ACHN (cell line): ENCODE results near the gene EBI3.
A peak's percentile ranks its signal among the peaks of the same experiment; 100 is the strongest.
"Not testable (repeated sequence)": the region's sequence is repeated elsewhere in the genome, so short reads cannot be mapped to it uniquely, and the experiment has no call there.

ENCODE experiments used
- DNase-seq: peaks from one replicate; pipeline ENCODE4 v3.0.0-alpha.2; 2015
- in situ Hi-C: cut with HindIII; loops from 2 replicates; pipeline ENCODE4 v1.10.0; 2017; ENCODE audit warnings: low sequenced_read_pairs, low pct_ligation_motif_present, low pct_unique_long_range_greater_than_20kb

The EBI3 gene

DNA sequence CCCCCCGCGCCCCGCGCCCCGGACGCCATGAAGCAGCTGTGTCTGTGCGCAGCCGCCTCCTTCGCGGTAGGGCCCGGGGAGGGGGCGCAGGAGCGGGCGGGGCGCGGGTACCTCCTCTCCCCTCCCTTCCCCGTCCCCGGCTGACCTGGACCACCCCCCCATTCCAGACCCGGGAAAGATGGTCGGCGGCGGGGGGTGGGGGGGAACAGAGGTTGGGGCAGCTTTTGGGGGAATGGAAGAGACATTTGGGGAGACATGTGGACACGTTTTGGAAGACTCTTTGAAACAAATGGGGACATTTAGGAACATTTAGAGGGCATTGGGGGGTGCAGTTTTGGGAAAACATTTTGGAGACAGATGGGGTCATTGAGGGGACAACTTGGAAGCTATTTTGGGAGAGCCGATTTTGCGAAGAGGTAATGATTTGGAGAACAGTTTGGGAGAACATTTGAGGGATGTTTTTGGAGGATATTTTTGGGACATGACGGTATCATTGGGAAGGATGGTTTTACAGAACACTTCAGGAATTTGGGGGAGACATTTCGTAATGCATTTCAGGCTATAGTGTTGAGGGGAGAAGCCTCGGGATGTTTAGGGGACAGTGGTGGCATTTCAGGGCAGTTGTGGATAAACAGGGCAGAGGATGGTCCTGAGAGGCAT is 30.7 kb upstream of the EBI3 start:
- in situ Hi-C loops = no loop called here
- DNase-seq = no peak

DNA sequence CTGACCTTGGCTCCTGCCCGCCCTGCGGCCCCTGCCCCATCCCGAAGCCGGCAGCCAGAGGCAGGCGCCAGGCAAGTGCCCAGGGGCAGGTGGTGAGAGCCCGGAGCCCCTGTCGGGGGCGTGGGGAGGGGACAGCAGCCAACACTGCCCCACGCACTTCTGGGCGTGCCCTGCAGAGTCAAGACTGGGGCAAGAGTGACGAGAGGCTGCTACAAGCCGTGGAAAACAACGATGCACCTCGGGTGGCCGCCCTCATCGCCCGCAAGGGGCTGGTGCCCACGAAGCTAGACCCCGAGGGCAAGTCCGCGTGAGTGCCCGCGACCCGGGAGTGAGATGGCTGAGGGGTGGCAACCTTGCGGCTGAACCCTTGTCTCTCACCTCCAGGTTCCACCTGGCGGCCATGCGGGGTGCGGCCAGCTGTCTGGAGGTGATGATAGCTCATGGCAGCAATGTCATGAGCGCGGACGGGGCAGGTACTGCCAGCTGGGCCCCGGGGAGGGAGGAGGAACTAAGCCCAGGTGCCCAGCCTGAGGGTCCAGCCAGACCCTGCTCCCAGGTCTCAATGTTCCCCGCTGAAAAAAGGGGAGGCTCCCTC is 29.5 kb upstream of the EBI3 start:
- in situ Hi-C loops = no loop called here
- no peak for DNase-seq

DNA sequence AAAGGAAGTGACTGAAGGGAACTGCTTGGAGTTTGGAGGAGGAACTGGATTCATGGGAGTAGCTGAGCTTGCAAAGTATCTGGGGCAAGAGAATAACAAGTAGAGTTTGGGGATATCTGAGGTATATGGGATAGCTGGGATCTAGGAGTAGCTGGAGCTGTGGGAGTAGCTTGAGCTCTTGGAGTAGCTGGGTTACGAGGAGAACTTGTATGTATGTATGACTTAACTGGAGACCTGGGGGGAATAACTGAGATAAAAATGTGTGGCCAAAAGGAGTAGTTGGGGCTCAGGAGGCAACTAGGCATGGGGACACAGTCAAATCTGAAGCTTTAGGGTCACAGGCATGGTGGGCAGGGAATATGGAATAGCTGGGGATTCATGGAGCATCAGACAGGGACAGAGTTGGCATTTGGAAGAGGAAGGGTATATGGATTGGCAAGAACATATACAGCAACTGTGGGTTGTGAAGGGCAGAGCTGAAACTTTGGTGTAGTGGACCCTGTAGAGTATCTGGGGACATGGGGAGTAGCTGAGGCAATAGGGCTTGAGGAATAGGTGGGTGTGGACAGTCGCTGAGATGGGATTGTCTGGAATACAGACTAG is 28.3 kb upstream of the EBI3 start:
- in situ Hi-C loops = no loop called here
- no peak for DNase-seq

DNA sequence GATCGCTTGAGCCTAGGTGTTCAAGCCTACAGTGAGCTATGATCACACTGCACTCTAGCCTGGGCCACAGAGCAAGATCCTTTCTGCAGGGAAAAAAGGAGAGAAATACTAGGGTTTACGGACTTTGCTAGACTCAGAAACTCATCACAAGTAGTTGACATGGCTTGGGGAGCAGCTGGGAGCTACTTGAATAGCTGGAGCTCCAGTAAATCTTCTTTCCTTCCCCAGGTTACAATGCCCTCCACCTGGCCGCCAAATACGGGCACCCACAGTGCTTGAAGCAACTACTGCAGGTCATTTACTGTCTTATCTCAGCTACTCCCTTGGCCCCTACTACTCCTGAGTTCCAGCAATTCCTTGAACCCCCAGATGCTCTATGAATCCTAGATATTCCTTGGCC is 27.5 kb upstream of the EBI3 start:
- DNase-seq = no peak
- in situ Hi-C loops = no loop called here

DNA sequence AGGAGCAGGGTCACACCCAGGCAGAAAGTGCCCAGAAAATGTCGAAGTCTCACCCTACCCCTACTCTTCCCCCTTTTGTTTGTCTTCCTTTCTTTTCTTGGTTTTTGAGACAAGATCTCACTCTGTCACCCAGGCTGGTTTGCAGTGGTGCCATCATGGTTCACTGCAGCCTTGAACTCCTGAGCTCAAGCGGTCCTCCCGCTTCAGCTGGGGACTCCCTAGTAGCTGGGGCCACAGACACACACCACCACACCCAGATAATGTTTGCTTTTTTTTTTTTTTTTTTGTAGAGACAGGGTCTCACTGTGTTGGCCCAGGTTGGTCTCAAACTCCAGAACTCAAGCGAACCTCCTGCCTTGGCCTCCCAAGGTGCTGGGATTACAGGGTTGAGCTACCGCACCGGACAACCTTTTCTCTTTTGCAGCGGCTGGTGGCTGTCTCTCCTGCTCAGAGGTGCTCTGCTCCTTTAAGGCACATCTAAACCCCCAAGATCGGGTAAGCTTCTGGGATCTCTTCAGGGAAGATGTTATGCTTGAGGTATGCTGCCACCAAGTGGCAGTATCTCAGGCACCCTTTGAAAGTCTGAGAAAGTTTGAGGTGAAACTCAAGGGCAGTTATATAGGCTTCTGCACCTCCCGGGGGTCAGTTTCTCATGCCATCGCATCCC is 22.4 kb upstream of the EBI3 start:
- in situ Hi-C loops = no loop called here
- DNase-seq = peak; percentile 59

DNA sequence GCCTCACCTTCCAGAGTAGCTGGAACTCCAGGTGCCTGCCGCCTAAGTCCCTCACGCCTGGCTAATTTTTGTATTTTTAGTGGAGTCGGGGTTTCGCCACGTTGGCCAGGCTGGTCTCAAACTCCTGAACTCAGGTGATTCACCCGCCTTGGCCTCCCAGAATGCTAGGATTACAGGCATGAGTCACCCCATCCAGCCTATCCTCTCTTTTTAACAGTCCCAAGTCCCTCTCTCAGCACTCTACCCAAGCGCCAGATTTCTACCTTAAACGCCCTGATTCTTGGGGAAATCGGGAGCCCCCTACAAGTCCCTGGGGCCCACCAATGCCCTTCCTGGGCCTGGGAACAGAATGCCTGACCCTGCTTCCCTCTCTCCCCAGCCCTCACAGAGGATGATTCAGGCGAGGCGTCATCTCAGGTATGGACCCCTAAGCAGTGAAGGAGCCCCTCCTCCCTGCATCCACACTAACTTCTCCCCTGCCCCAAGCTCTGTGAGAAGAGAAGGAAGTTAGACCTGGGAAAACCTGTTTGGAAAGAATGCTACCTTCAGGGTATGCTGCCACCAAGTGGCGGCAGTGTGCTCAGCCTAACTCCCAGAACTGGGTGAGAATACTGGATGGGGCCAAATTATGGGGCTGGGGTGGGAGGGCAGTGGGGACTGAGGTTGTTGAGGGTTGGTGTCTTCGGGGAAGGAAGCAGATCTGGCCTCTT is 20.8 kb upstream of the EBI3 start:
- in situ Hi-C loops = no loop called here
- peak; percentile 63 for DNase-seq

DNA sequence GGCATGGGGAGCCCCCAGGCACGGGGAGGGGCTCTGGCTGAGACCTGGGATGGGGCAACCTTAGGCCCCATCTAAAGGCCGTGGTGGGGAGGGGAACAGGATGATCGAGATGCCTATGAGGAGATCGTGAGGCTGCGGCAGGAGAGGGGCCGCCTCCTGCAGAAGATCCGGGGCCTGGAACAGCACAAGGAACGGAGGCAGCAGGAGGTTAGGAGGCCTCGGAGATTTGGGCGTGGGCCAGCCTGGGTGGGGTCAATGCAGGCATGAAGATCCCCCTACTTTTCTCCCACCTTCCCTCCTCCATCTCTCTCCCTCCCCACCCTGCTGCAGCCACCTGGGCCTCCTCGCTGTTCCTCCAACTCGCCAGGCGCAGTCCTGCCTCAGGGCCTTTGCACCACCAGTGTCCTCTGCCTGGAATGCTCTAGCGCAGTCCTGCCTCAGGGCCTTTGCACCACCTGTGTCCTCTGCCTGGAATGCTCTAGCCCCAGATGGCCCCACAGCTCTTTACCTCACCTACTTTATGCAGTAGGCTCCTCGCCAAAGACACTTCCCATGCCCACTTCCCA is 19.1 kb upstream of the EBI3 start:
- in situ Hi-C loops = no loop called here

DNA sequence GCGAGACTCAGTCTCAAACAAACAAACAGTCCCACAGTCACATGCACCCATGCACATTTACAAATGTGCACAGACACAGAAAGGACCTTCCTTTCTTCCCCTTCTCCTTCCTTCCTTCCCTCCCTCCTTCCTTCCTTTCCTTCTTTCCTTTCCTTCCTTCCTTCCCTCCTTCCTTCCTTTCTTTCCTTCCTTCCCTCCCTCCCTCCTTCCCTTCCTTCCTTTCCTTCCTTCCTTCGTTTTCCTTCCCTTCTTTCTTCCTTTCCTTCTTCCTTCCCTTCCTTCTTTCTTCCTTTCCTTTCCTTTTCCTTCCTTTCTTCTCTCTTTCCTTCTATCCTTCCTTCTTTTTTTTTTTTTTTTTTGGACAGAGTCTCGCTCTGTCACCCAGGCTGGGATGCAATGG is 16.2 kb upstream of the EBI3 start:
- in situ Hi-C loops = no loop called here

More for the DNA sequence above, 19.1 kb upstream of the EBI3 start:
- DNase-seq = no peak

DNA sequence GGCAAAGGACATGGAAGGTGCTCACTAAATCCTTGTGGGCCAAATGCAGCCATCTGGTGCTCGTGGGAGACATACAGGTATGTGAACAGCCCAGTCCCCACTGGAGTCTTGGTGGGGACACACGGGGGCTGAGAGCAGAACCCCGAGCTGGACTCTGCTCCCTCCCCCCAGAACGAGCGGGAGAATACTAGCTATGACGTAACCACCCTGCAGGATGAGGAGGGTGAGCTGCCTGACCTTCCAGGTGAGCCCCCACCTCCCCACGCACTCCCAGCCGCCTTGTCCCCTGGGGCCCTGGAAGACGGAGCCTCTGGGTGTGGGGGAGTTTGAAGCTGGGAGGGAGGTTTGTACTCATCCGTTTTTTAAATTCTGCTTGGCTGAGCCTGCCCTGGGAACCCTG is 13.5 kb upstream of the EBI3 start:
- in situ Hi-C loops = no loop called here
- no peak for DNase-seq

More for the DNA sequence above, 16.2 kb upstream of the EBI3 start:
- DNase-seq = no peak

DNA sequence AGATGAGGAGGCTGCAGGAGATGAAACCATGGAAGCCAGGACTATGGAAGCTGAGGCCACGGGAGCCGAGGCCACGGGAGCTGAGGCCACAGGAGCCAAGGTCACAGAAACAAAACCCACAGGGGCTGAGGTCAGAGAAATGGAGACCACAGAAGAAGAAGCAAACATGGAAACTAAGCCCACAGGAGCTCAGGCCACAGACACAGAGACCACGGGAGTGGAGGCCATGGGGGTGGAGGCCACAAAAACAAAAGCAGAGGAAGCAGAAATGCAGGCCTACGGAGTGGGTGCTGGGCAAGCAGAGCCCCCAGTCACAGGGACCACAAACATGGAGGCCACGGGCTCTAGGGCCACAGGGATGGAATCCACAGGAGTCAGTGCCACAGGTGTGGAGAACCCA is 12.5 kb upstream of the EBI3 start:
- in situ Hi-C loops = no loop called here
- no peak for DNase-seq

DNA sequence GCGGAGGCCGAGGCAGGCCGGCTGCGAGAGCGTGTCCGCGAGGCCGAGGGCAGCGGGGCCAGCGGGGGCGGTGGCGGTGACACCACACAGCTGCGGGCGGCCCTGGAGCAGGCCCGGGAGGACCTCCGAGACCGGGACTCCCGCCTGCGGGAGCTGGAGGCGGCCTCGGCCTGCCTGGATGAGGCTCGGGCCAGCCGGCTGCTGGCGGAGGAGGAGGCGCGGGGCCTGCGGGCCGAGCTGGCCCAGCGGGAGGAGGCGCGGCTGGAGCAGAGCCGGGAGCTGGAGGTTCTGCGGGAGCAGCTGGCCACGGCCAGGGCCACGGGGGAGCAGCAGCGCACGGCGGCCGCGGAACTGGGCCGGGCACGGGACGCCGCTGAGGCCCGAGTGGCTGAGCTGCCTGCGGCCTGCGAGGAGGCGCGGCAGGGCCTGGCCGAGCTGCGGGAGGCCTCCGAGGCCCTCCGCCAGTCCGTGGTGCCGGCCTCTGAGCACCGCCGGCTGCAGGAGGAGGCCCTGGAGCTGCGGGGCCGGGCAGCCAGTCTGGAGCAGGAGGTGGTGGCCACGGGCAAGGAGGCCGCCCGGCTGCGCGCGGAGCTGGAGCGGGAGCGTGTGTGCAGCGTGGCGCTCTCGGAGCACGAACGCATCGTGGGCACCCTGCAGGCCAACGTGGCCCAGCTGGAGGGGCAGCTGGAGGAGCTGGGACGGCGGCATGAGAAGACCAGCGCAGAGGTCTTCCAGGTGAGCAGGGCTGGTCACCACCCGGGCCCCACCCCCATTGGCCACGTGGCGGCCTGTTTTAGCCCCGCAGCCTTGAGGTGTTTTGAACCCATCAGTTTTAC is 11.7 kb upstream of the EBI3 start:
- DNase-seq = no peak
- in situ Hi-C loops = no loop called here

DNA sequence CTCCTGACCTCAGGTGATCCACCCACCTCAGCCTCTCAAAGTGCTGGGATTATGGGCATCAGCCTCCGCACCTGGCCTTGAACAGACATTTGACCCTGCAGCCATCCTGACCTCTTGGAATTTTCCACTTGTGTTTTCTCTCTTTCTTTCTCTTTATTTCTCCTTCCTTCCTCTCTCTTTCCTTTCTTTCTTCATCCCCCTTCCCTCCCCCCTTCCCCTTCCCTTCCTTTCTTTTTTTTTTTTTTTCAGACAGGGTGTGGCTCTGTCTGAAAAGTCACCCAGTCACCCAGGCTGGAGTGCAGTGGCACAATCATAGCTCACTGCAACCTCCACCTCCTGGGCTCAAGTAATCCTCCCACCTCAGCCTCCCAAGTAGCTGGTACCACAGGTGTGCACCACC is 10.8 kb upstream of the EBI3 start:
- DNase-seq, in situ Hi-C loops: not testable (repeated sequence)

DNA sequence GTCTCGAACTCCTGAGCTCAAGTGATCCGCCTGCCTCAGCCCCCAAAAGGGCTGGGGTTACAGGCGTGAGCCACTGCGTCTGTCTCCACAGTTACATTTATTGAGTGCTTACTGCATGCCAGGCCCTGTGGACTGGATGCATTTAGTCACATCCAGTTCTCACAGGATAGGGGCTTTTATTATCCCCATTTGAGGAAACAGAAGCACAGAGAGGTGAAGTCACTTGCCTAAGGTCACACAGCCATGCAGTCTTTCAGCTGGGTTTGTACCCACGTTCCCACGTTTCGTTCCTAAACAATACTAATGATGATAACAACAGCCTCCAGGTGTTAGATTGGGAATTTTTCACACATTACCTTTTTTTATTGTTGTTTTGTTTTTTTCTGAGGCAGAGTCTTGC is 9.1 kb upstream of the EBI3 start:
- in situ Hi-C loops = no loop called here
- no peak for DNase-seq

DNA sequence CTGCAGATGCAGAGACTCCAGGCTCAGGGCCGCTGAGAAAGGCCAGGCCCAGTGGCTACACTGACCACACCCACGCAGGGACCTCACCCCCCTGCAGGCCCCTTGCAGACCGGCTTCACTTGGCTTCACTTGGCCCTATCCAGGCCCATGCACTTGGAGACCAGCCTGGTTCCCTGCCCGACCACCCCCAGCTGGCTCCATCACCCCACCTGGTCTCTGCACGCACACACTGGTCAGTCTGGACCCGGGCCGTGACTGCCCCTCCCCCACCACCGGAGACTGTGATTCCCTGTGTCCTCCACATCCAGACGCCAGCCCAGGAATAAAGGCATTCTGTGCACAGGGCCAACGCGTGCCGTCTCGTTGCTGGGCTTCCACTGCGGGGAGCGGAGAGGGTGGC is 4.9 kb upstream of the EBI3 start:
- no peak for DNase-seq
- in situ Hi-C loops = no loop called here

DNA sequence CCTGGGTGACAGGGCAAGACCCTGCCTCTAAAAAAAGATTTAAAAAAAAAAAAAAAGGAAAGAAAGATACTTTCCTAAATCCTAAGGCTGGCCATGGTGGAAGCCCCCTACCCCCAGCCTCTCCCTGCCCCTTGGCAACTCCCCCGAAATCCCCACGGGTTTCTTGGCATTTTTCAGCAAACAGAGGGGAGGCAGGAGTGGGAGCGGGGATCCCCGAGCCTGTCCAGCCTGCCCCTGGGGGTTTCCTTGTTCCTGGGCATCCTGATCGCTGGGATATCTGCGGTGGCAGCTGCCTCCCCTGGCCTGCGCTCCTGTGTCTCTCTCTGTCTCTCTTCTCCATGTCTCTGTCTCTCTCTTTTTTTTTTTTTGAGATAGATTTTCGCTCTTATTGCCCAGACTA is 3.4 kb upstream of the EBI3 start:
- DNase-seq = no peak
- in situ Hi-C loops = no loop called here

DNA sequence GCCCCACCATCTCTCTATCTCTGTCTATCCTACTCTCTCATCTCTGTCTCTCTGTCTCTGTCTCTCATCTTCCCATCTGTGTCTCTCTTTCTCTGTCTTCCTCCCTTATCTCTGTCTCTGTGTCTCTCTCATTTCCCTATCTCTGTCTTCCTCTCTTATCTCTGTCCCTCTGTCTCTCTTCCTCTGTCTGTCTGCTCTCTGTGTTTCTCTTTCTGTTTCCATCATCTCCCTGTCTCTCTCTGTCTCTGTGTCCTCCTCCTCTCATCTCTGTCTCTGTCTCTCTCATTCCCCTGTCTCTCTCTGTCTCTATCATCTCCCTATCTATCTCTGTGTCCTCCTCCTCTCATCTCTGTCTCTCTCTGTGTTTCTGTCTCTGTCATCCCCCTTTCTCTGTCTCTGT is 1.6 kb upstream of the EBI3 start:
- DNase-seq = no peak

DNA sequence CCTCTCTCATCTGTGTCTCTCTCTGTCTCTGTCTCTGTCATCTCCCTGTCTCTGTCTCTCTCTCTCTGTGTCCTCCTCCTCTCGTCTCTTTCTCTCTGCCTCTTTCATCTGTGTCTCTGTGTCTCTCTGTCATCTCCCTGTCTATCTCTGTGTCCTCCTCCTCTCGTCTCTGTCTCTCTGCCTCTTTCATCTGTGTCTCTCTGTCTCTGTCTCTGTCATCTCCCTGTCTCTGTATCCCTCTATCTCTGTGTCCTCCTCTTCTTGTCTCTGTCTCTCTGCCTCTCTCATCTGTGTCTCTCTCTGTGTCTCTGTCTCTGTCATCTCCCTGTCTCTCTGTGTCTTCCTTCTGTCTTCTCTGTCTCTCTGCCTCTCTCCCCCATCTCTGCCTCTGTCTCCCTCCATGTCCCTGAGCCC is 551 bp upstream of the EBI3 start:
- in situ Hi-C loops = no loop called here

More for the DNA sequence above, 1.6 kb upstream of the EBI3 start:
- in situ Hi-C loops = no loop called here

DNA sequence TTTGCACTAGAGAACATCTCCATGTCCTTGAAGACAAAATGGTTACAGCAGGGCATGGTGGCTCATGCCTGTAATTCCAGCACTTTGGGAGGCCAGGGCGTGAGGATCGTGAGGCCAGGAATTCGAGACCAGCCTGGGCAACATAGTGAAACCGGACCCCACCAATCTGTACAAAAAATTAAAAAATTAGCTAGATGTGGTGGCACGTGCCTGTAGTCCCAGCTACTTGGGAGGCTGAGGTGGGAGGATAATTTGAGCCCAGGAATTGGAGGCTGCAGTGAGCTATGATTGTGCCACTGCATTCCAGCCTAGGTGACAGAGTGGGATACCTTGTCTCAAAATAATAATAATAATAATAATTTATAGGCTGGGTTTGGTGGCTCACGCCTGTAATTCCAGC is 914 bp downstream of the EBI3 start:
- in situ Hi-C loops, DNase-seq: not testable (repeated sequence)

More for the DNA sequence above, 551 bp upstream of the EBI3 start:
- DNase-seq = no peak
